Neural cell (in vitro differentiated cells): ENCODE measurements around the gene LRRC55. TPM values are rescaled to one million over a fixed set of nuclear protein-coding genes. Genes with fewer than 3 reads are reported as not detected.

Experiments used
- H2AFZ ChIP-seq: fragments of 200-600, 300-800 bp; sonication (generic), shearing (Covaris generic); 2 replicates; pipeline ENCODE4 v1.6.0; 2014; ENCODE audit warnings: low read depth, mild to moderate bottlenecking, antibody characterized with exemption, low read length, moderate library complexity
- H3F3A ChIP-seq: fragments of 200-600 bp; shearing (Covaris generic); 2 replicates; pipeline ENCODE4 v1.6.1; 2016; ENCODE audit warnings: mild to moderate bottlenecking, moderate library complexity, mixed read lengths, antibody characterized with exemption, low read length; ENCODE audit not compliant: insufficient read depth, poor library complexity, severe bottlenecking
- H3K27ac ChIP-seq: fragments of 200-600, 300-800 bp; sonication (generic), shearing (Covaris generic); 2 replicates; pipeline ENCODE4 v1.5.1; 2014; ENCODE audit warnings: mild to moderate bottlenecking, low read length, moderate library complexity
- H3K27me3 ChIP-seq: fragments of 300-800, 200-600 bp; sonication (generic), shearing (Covaris generic); 2 replicates; pipeline ENCODE4 v1.6.0; 2014; ENCODE audit warnings: mild to moderate bottlenecking, low read depth, low read length, moderate library complexity; ENCODE audit not compliant: insufficient read depth
- H3K36me3 ChIP-seq: fragments of 300-800, 200-600 bp; sonication (generic), shearing (Covaris generic); 2 replicates; pipeline ENCODE4 v1.5.1; 2014; ENCODE audit warnings: mild to moderate bottlenecking, antibody characterized with exemption, low read length, moderate library complexity; ENCODE audit not compliant: insufficient read depth
- H3K4me2 ChIP-seq: fragments of 300-800, 200-600 bp; sonication (generic), shearing (Covaris generic); 2 replicates; pipeline ENCODE4 v1.6.0; 2014; ENCODE audit warnings: mild to moderate bottlenecking, low read length
- H3K4me3 ChIP-seq: fragments of 300-800, 200-600 bp; sonication (generic), shearing (Covaris generic); 2 replicates; pipeline ENCODE4 v1.5.1; 2014; ENCODE audit warnings: mild to moderate bottlenecking, low read length, moderate library complexity
- H3K79me2 ChIP-seq: fragments of 200-600 bp; shearing (Covaris generic); replicated peaks from 2 replicates; pipeline ENCODE4 v1.6.0; 2014; ENCODE audit warnings: mild to moderate bottlenecking, low read length, moderate library complexity; ENCODE audit not compliant: insufficient read depth
- H3K9ac ChIP-seq: fragments of 300-800, 200-600 bp; sonication (generic), shearing (Covaris generic); 2 replicates; pipeline ENCODE4 v1.6.1; 2016; ENCODE audit warnings: mild to moderate bottlenecking, low read length, mixed read lengths
- H3K9me2 ChIP-seq: fragments of 200-600 bp; shearing (Covaris generic); 2 replicates; pipeline ENCODE4 v1.6.1; 2016; ENCODE audit warnings: mild to moderate bottlenecking, low read length, mixed read lengths; ENCODE audit not compliant: insufficient read depth
- H3K9me3 ChIP-seq: fragments of 200-600, 300-800 bp; sonication (generic), shearing (Covaris generic); 2 replicates; pipeline ENCODE4 v1.6.1; 2016; ENCODE audit warnings: mild to moderate bottlenecking, mixed run types, low read length, moderate library complexity, mixed read lengths
- H4K20me1 ChIP-seq: fragments of 200-600 bp; shearing (Covaris generic); 2 replicates; pipeline ENCODE4 v1.6.1; 2016; ENCODE audit warnings: mild to moderate bottlenecking, mixed run types; ENCODE audit not compliant: insufficient read depth
- CTCF ChIP-seq: fragments of 450-650 bp; IDR thresholded peaks from 2 replicates; pipeline ENCODE4 v1.5.1; 2014; ENCODE audit warnings: antibody characterized with exemption, mild to moderate bottlenecking, moderate library complexity; ENCODE audit not compliant: poor library complexity, severe bottlenecking
- EP300 ChIP-seq: fragments of 450-650 bp; conservative IDR thresholded peaks from 2 replicates; pipeline ENCODE4 v1.6.1; 2014; ENCODE audit warnings: antibody characterized with exemption, mild to moderate bottlenecking, moderate library complexity; ENCODE audit not compliant: poor library complexity, severe bottlenecking
- EZH2 ChIP-seq: fragments of 200-600, 300-800 bp; shearing (Covaris generic), sonication (generic); IDR thresholded peaks from 2 replicates; pipeline ENCODE4 v1.6.1; 2014; ENCODE audit warnings: antibody characterized with exemption, low read length, borderline replicate concordance, mild to moderate bottlenecking; ENCODE audit not compliant: insufficient read depth, poor library complexity, severe bottlenecking
- MXI1 ChIP-seq: fragments of 450-650 bp; conservative IDR thresholded peaks from 2 replicates; pipeline ENCODE4 v1.6.1; 2014; ENCODE audit warnings: antibody characterized with exemption, mild to moderate bottlenecking; ENCODE audit not compliant: poor library complexity, severe bottlenecking
- POLR2AphosphoS5 ChIP-seq: IDR thresholded peaks from 2 replicates; pipeline ENCODE4 v1.6.1; 2012
- RAD21 ChIP-seq: fragments of 450-650 bp; conservative IDR thresholded peaks from 2 replicates; pipeline ENCODE4 v1.6.1; 2014; ENCODE audit warnings: antibody characterized with exemption, mild to moderate bottlenecking, moderate library complexity
- REST ChIP-seq: IDR thresholded peaks from 2 replicates; pipeline ENCODE4 v1.6.1; 2012; ENCODE audit warnings: borderline replicate concordance
- SMC3 ChIP-seq: fragments of 450-650 bp; conservative IDR thresholded peaks from 2 replicates; pipeline ENCODE4 v1.6.1; 2014; ENCODE audit warnings: antibody characterized with exemption, mild to moderate bottlenecking, moderate library complexity; ENCODE audit not compliant: poor library complexity
- TAF1 ChIP-seq: IDR thresholded peaks from 2 replicates; pipeline ENCODE4 v1.6.1; 2012; ENCODE audit warnings: low read depth
- polyA plus RNA-seq: library from polyadenylated mRNA; depleted of rRNA; stranded (reverse); fragments of >200 nt; gene quantifications from 2 replicates; pipeline ENCODE4 v1.2.3, GENCODE V29; 2014

The LRRC55 gene
- polyA plus RNA-seq, 1 donor from 2014 or later = 2.8 TPM

GRCh38 chr11:57163160-57163868 is 18.4 kb upstream of the LRRC55 start:
- no peaks in the 10 kb centered on the region for H3K27me3 ChIP-seq

GRCh38 chr11:57164317-57164716 is 17.4 kb upstream of the LRRC55 start:
- TF ChIP-seq REST = no peak
- no peak for TF ChIP-seq CTCF
- TF ChIP-seq EP300 = no peak
- no peak for TF ChIP-seq MXI1
- no peak for TF ChIP-seq EZH2
- no peak for TF ChIP-seq RAD21
- TF ChIP-seq POLR2AphosphoS5 = no peak
- TF ChIP-seq SMC3 = no peak
- no peak for TF ChIP-seq TAF1

More at GRCh38 chr11:57163160-57163868, 18.4 kb upstream of the LRRC55 start:
- Histone ChIP-seq H4K20me1 (no peaks in the 10 kb centered on the region), H3K4me2 (no peak overlapping the region), H3F3A (no peaks in the 10 kb centered on the region), H3K36me3 (no peaks in the 10 kb centered on the region), H3K79me2 (no peaks in the 10 kb centered on the region), H2AFZ (no peak overlapping the region), H3K4me3 (no peak overlapping the region), H3K9me3 (no peaks in the 10 kb centered on the region), H3K9me2 (no peaks in the 10 kb centered on the region), H3K9ac (no peak overlapping the region), H3K27ac (no peak overlapping the region)
- no peak for TF ChIP-seq MXI1

More at GRCh38 chr11:57164317-57164716, 17.4 kb upstream of the LRRC55 start:
- H3K27me3 ChIP-seq = no peaks in the 10 kb centered on the region
- no peaks in the 10 kb centered on the region for H3K36me3 ChIP-seq
- H3K79me2 ChIP-seq = no peaks in the 10 kb centered on the region
- H3K9ac ChIP-seq = no peak overlapping the region
- no peaks in the 10 kb centered on the region for H3F3A ChIP-seq
- no peak overlapping the region for H3K4me3 ChIP-seq
- no peaks in the 10 kb centered on the region for H3K9me2 ChIP-seq
- no peak overlapping the region for H3K27ac ChIP-seq
- no peak overlapping the region for H3K4me2 ChIP-seq
- no peaks in the 10 kb centered on the region for H3K9me3 ChIP-seq
- H4K20me1 ChIP-seq = no peaks in the 10 kb centered on the region
- no peak overlapping the region for H2AFZ ChIP-seq
